Uterus (tissue), 4 donors: Measurements from ENCODE around the gene NFKBIZ. TPM values are rescaled to one million over a fixed set of nuclear protein-coding genes. Genes with fewer than 3 reads are reported as not detected.
A peak's percentile ranks its signal among the peaks of the same experiment; 100 is the strongest.

Experiments used
- DNase-seq, 2 donors: peaks; one replicate each; pipeline ENCODE4 v3.0.0-alpha.2; 2019 to 2020
- H3K27ac ChIP-seq, 2 donors: fragments of 200-600 bp; sonication (generic); 1 replicate in 1 of 2; 2 replicates in 1 of 2; pipeline ENCODE4 v1.5.1; 2016 to 2018
- H3K27me3 ChIP-seq, 2 donors: fragments of 200-600 bp; sonication (generic); one replicate each; pipeline ENCODE4 v1.5.1; 2018 to 2019; ENCODE audit warnings: control low read depth in 1 of 2
- H3K36me3 ChIP-seq, 2 donors: fragments of 200-600 bp; sonication (generic); one replicate each; pipeline ENCODE4 v1.5.1; 2019; ENCODE audit warnings: control low read depth in 1 of 2
- H3K4me1 ChIP-seq, 2 donors: fragments of 200-600 bp; sonication (generic); one replicate each; pipeline ENCODE4 v1.5.1; 2018 to 2019; ENCODE audit warnings: control low read depth in 1 of 2
- H3K4me3 ChIP-seq, 2 donors: fragments of 200-600 bp; sonication (generic); 1 replicate in 1 of 2; 2 replicates in 1 of 2; pipeline ENCODE4 v1.5.1; 2018 to 2019; ENCODE audit warnings: mild to moderate bottlenecking in 1 of 2
- H3K9me3 ChIP-seq, 2 donors: fragments of 200-600 bp; sonication (generic); one replicate each; pipeline ENCODE4 v1.5.1; 2019; ENCODE audit warnings: control low read depth in 1 of 2
- CTCF ChIP-seq, 4 experiments: fragments of 200-600 bp in 2 of 4; fragments of 450-650 bp in 2 of 4; sonication (generic) in 2 of 4; IDR thresholded peaks; one replicate each; pipeline ENCODE4 v1.5.1; 2016 to 2019; ENCODE audit warnings: antibody characterized with exemption in 4 of 4, mild to moderate bottlenecking in 2 of 4, moderate library complexity in 1 of 4
- POLR2A ChIP-seq, 2 donors: fragments of 450-650 bp; IDR thresholded peaks; one replicate each; pipeline ENCODE4 v1.6.1; 2016; ENCODE audit warnings: antibody characterized with exemption in 2 of 2, mild to moderate bottlenecking in 1 of 2, moderate library complexity in 1 of 2
- intact Hi-C: fragments of 100-400 bp; cut with DNase I; formaldehyde crosslinking; loops from one replicate; pipeline ENCODE4 v1.15.1; 2023; ENCODE audit warnings: low total_unique reads
- total RNA-seq, 4 donors: library from RNA; depleted of rRNA in 3 of 4; stranded (reverse); fragments of >200 nt in 3 of 4; gene quantifications; one replicate each; pipeline versions ENCODE4 v1.1.0 to v1.2.4, GENCODE V29; 2014 to 2023
- donor health status: DM: yes; HTN: yes; CAD: no.

Gene NFKBIZ
- total RNA-seq, 4 donors from 2014 or later, result 10.2 to 119 (median 58.9) TPM

- DNase-seq, result no peak
- Histone ChIP-seq H3K9me3 (no peaks in the 10 kb centered on the region), H3K36me3 (no peaks in the 10 kb centered on the region), H3K4me1 (no peaks in the 10 kb centered on the region), H3K4me3 (no peak overlapping the region), H3K27me3 (no peaks in the 10 kb centered on the region), H3K27ac (no peak overlapping the region)
- TF ChIP-seq CTCF (IDR thresholded peaks at IDR 0.05) (no peak), POLR2A (IDR thresholded peaks at IDR 0.05) (no peak)
- intact Hi-C loops, result no loop called here
Measured at GRCh38 chr3:101886626-101887025, 37.3 kb downstream of the NFKBIZ start.

GRCh38 chr3:101888653-101889052, 39.3 kb downstream of the NFKBIZ start:
- TF ChIP-seq POLR2A (IDR thresholded peaks at IDR 0.05), result no peak
- Histone ChIP-seq H3K4me3 (no peak overlapping the region), H3K27ac (peak overlapping the region in 1 of 2 donors; percentile 27), H3K36me3 (no peaks in the 10 kb centered on the region), H3K9me3 (no peaks in the 10 kb centered on the region), H3K27me3 (no peaks in the 10 kb centered on the region), H3K4me1 (no peaks in the 10 kb centered on the region)
- peak; percentile 43 to 44 for DNase-seq
- intact Hi-C loops, result no loop called here

GRCh38 chr3:101890716-101891115, 41.4 kb downstream of the NFKBIZ start:
- H3K27ac ChIP-seq, result no peak overlapping the region

GRCh38 chr3:101892648-101893047, 43.3 kb downstream of the NFKBIZ start:
- H3K27ac ChIP-seq, result no peak overlapping the region
- intact Hi-C loops, result no loop called here
- no peaks in the 10 kb centered on the region for H3K36me3 ChIP-seq
- DNase-seq, result no peak
- no peaks in the 10 kb centered on the region for H3K9me3 ChIP-seq
- TF ChIP-seq CTCF (IDR thresholded peaks at IDR 0.05) (no peak), POLR2A (IDR thresholded peaks at IDR 0.05) (no peak)
- H3K4me1 ChIP-seq, result no peaks in the 10 kb centered on the region
- no peaks in the 10 kb centered on the region for H3K27me3 ChIP-seq
- H3K4me3 ChIP-seq, result no peak overlapping the region

More at GRCh38 chr3:101890716-101891115, 41.4 kb downstream of the NFKBIZ start:
- TF ChIP-seq POLR2A (IDR thresholded peaks at IDR 0.05) (no peak), CTCF (IDR thresholded peaks at IDR 0.05) (no peak)
- no peak overlapping the region for H3K4me3 ChIP-seq
- no peaks in the 10 kb centered on the region for H3K4me1 ChIP-seq
- intact Hi-C loops, result no loop called here
- H3K27me3 ChIP-seq, result no peaks in the 10 kb centered on the region
- DNase-seq, result no peak
- no peaks in the 10 kb centered on the region for H3K36me3 ChIP-seq
- no peaks in the 10 kb centered on the region for H3K9me3 ChIP-seq

- intact Hi-C loops, result no loop called here
- no peaks in the 10 kb centered on the region for H3K27me3 ChIP-seq
- no peaks in the 10 kb centered on the region for H3K9me3 ChIP-seq
- no peaks in the 10 kb centered on the region for H3K36me3 ChIP-seq
- H3K27ac ChIP-seq, result no peak overlapping the region
- H3K4me3 ChIP-seq, result no peak overlapping the region
- H3K4me1 ChIP-seq, result no peaks in the 10 kb centered on the region
- DNase-seq, result no peak
- TF ChIP-seq POLR2A (IDR thresholded peaks at IDR 0.05) (no peak), CTCF (IDR thresholded peaks at IDR 0.05) (no peak)
Measured at GRCh38 chr3:101896083-101896757, 46.9 kb downstream of the NFKBIZ start.
